Measurements from ENCODE around the gene SERPINI1. TPM values are rescaled to one million over a fixed set of nuclear protein-coding genes. Genes with fewer than 3 reads are reported as not detected.

Gene SERPINI1
- total RNA-seq, 1 experiment from 2014 or later: 0.30 TPM

- H3K4me3 ChIP-seq (ENCODE audit: low read depth, low read length, poor library complexity, severe bottlenecking): no peak overlapping the region
- H3K36me3 ChIP-seq (ENCODE audit: insufficient read depth, low read length, poor library complexity, severe bottlenecking): no peaks in the 10 kb centered on the region
- TF ChIP-seq EZH2 (IDR thresholded peaks at IDR 0.05; ENCODE audit: borderline replicate concordance, low read depth, low read length, poor library complexity, severe bottlenecking): no peak
- TF ChIP-seq CTCF (conservative IDR thresholded peaks at IDR 0.05; ENCODE audit: low read depth, low read length): peak; percentile 36
- intact Hi-C loops (cut with micrococcal nuclease; ENCODE audit: unreplicated experiment): no loop called here
- ChIA-PET POLR2A (ENCODE audit: low non-redundant PET) (no interaction called here), CTCF (no interaction called here)
- no TSS peak for BruUV-seq (replicated peaks)
- no peaks in the 10 kb centered on the region for H3K27me3 ChIP-seq (replicated peaks; ENCODE audit: insufficient read depth, low read depth, low read length, poor library complexity)
- H3K9me3 ChIP-seq (ENCODE audit: low read depth, low read length, poor library complexity, severe bottlenecking): no peaks in the 10 kb centered on the region
- H3K4me1 ChIP-seq (ENCODE audit: insufficient read depth, low read length, poor library complexity, severe bottlenecking): no peaks in the 10 kb centered on the region
- no peak overlapping the region for H3K27ac ChIP-seq (ENCODE audit: low read depth, low read length, poor library complexity, severe bottlenecking)
- no peak for DNase-seq (ENCODE audit: low spot score)
Measured at GRCh38 chr3:167872941-167873340, 137.4 kb downstream of the SERPINI1 start.

DNA sequence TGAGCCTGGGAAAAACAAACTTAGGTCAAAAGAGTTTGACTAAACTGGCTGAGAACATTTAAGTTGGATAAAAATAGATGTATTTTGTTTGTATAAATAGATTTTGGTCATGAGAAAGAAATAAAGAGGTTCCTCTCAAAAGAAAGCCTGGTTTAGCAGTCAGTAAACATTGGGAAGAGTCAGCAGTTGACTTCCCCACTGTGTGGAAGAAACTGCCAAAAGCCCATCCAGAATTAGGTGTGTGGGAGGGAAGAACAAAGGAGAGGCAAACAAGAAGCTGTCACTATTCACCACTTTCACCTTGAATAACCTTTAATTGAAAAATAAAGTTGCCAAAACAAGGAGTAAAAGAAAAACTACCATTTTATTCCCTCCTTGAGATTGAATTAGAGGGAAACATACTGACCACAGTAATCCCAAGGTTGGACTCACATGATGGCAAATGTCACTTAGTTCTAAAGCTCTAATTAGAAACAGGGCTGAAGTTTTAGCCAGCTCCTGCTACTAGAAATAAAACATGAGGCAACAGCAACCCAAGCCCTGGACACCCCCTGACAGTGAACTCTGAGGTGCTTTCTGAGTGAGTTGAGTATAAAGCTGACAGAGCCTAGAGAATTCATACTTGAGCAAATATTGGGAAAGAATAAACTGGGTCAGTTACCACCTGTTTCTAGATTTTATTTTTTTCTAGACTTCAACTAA is 139.3 kb downstream of the SERPINI1 start:
- ChIA-PET POLR2A (ENCODE audit: low non-redundant PET) (no interaction called here), CTCF (no interaction called here)
- intact Hi-C loops (cut with micrococcal nuclease; ENCODE audit: unreplicated experiment): no loop called here
- BruUV-seq (replicated peaks): no TSS peak
- Histone ChIP-seq H3K27me3 (replicated peaks; ENCODE audit: insufficient read depth, low read depth, low read length, poor library complexity) (no peaks in the 10 kb centered on the region), H3K4me1 (ENCODE audit: insufficient read depth, low read length, poor library complexity, severe bottlenecking) (no peaks in the 10 kb centered on the region), H3K36me3 (ENCODE audit: insufficient read depth, low read length, poor library complexity, severe bottlenecking) (no peaks in the 10 kb centered on the region), H3K9me3 (ENCODE audit: low read depth, low read length, poor library complexity, severe bottlenecking) (no peaks in the 10 kb centered on the region), H3K27ac (ENCODE audit: low read depth, low read length, poor library complexity, severe bottlenecking) (no peak overlapping the region), H3K4me3 (ENCODE audit: low read depth, low read length, poor library complexity, severe bottlenecking) (no peak overlapping the region)
- no peak for TF ChIP-seq CTCF (conservative IDR thresholded peaks at IDR 0.05; ENCODE audit: low read depth, low read length)
- no peak for TF ChIP-seq EZH2 (IDR thresholded peaks at IDR 0.05; ENCODE audit: borderline replicate concordance, low read depth, low read length, poor library complexity, severe bottlenecking)
- no peak for DNase-seq (ENCODE audit: low spot score)

Other genes starting within 250 kb of the SERPINI1 start
- gene WDR49, start 81.8 kb upstream of the SERPINI1 start, total RNA-seq (2021): not detected in 2 replicates
- gene PDCD10, start 829 bp upstream of the SERPINI1 start, total RNA-seq (2021): 43.9 and 47.0 TPM in 2 replicates

All from A673 (cell line).